Measurements from ENCODE around the gene KBTBD6.
"Not testable (repeated sequence)": the region's sequence is repeated elsewhere in the genome, so short reads cannot be mapped to it uniquely, and the experiment has no call there.

Gene KBTBD6

GRCh38 chr13:41132512-41133152 lies at the start of gene KBTBD6:
TSS of gene KBTBD6 (minus strand) at chr13:41132802. CDS start at chr13:41132511, 291 bp downstream.
- Histone ChIP-seq H3K4me3 (ENCODE audit: low read depth, low read length) (peak within 1 kb of the TSS; percentile 74), H3K9ac (ENCODE audit: low read length) (peak within 1 kb of the TSS; percentile 77), H3K9me3 (ENCODE audit: control insufficient read depth, insufficient read depth, low read depth, low read length) (no peaks in the 10 kb centered on the region), H3K36me3 (ENCODE audit: control insufficient read depth, insufficient read depth, low read length) (peaks cover 11% of the 10 kb centered on the region; the same call in 1 of the 2 replicates), H3K27me3 (ENCODE audit: control insufficient read depth, insufficient read depth, low read length) (no peaks in the 10 kb centered on the region), H3K4me1 (ENCODE audit: control insufficient read depth, insufficient read depth, low read length) (peaks cover 23% of the 10 kb centered on the region), H3K27ac (ENCODE audit: low read depth, low read length) (peak within 1 kb of the TSS; percentile 58; the same call in 1 of the 2 replicates)

- Histone ChIP-seq H3K27me3 (ENCODE audit: control insufficient read depth, insufficient read depth, low read length) (no peaks in the 10 kb centered on the region), H3K4me1 (ENCODE audit: control insufficient read depth, insufficient read depth, low read length) (no peaks in the 10 kb centered on the region), H3K27ac (ENCODE audit: low read depth, low read length) (no peak overlapping the region), H3K9me3 (ENCODE audit: control insufficient read depth, insufficient read depth, low read depth, low read length) (peaks cover 5% of the 10 kb centered on the region; the same call in 1 of the 2 replicates), H3K4me3 (ENCODE audit: low read depth, low read length) (no peak overlapping the region), H3K36me3 (ENCODE audit: control insufficient read depth, insufficient read depth, low read length) (no peaks in the 10 kb centered on the region), H3K9ac (ENCODE audit: low read length) (no peak overlapping the region)
Measured at GRCh38 chr13:41182231-41182630, 49.6 kb upstream of the KBTBD6 start.

- no peak overlapping the region for H3K27ac ChIP-seq (ENCODE audit: low read depth, low read length)
- peaks cover 3% of the 10 kb centered on the region; the same call in 1 of the 2 replicates for H3K36me3 ChIP-seq (ENCODE audit: control insufficient read depth, insufficient read depth, low read length)
Measured at GRCh38 chr13:41179593-41180250, 47.1 kb upstream of the KBTBD6 start.

GRCh38 chr13:41178040-41178439 lies 45.4 kb upstream of the KBTBD6 start:
- Histone ChIP-seq H3K27me3 (ENCODE audit: control insufficient read depth, insufficient read depth, low read length) (no peaks in the 10 kb centered on the region), H3K27ac (ENCODE audit: low read depth, low read length) (no peak overlapping the region), H3K9me3 (ENCODE audit: control insufficient read depth, insufficient read depth, low read depth, low read length) (peaks cover 35% of the 10 kb centered on the region), H3K36me3 (ENCODE audit: control insufficient read depth, insufficient read depth, low read length) (peaks cover 7% of the 10 kb centered on the region), H3K4me3 (ENCODE audit: low read depth, low read length) (no peak overlapping the region), H3K9ac (ENCODE audit: low read length) (no peak overlapping the region), H3K4me1 (ENCODE audit: control insufficient read depth, insufficient read depth, low read length) (no peaks in the 10 kb centered on the region)

More at GRCh38 chr13:41179593-41180250, 47.1 kb upstream of the KBTBD6 start:
- H3K4me3 ChIP-seq (ENCODE audit: low read depth, low read length) = no peak overlapping the region
- H3K9me3 ChIP-seq (ENCODE audit: control insufficient read depth, insufficient read depth, low read depth, low read length) = peaks cover 27% of the 10 kb centered on the region
- H3K4me1 ChIP-seq (ENCODE audit: control insufficient read depth, insufficient read depth, low read length) = no peaks in the 10 kb centered on the region
- no peak overlapping the region for H3K9ac ChIP-seq (ENCODE audit: low read length)
- H3K27me3 ChIP-seq (ENCODE audit: control insufficient read depth, insufficient read depth, low read length) = no peaks in the 10 kb centered on the region

GRCh38 chr13:41177616-41178015 lies 45.0 kb upstream of the KBTBD6 start:
- no peaks in the 10 kb centered on the region for H3K27me3 ChIP-seq (ENCODE audit: control insufficient read depth, insufficient read depth, low read length)
- H3K9me3 ChIP-seq (ENCODE audit: control insufficient read depth, insufficient read depth, low read depth, low read length) = peaks cover 37% of the 10 kb centered on the region
- no peak overlapping the region for H3K27ac ChIP-seq (ENCODE audit: low read depth, low read length)
- peaks cover 7% of the 10 kb centered on the region for H3K36me3 ChIP-seq (ENCODE audit: control insufficient read depth, insufficient read depth, low read length)
- H3K9ac ChIP-seq (ENCODE audit: low read length) = no peak overlapping the region
- H3K4me1 ChIP-seq (ENCODE audit: control insufficient read depth, insufficient read depth, low read length) = no peaks in the 10 kb centered on the region
- no peak overlapping the region for H3K4me3 ChIP-seq (ENCODE audit: low read depth, low read length)

GRCh38 chr13:41175576-41175975 lies 43.0 kb upstream of the KBTBD6 start:
- H3K36me3 ChIP-seq (ENCODE audit: control insufficient read depth, insufficient read depth, low read length); H3K27me3 ChIP-seq (ENCODE audit: control insufficient read depth, insufficient read depth, low read length); H3K9ac ChIP-seq (ENCODE audit: low read length); H3K27ac ChIP-seq (ENCODE audit: low read depth, low read length); H3K4me3 ChIP-seq (ENCODE audit: low read depth, low read length); H3K4me1 ChIP-seq (ENCODE audit: control insufficient read depth, insufficient read depth, low read length): not testable (repeated sequence)
- peaks cover 38% of the 10 kb centered on the region for H3K9me3 ChIP-seq (ENCODE audit: control insufficient read depth, insufficient read depth, low read depth, low read length)

- H3K9me3 ChIP-seq (ENCODE audit: control insufficient read depth, insufficient read depth, low read depth, low read length) = no peaks in the 10 kb centered on the region
Measured at GRCh38 chr13:41162151-41162550, 29.5 kb upstream of the KBTBD6 start.

GRCh38 chr13:41159174-41159573 lies 26.6 kb upstream of the KBTBD6 start:
- peak overlapping the region; percentile 82 for H3K27ac ChIP-seq (ENCODE audit: low read depth, low read length)
- no peaks in the 10 kb centered on the region for H3K36me3 ChIP-seq (ENCODE audit: control insufficient read depth, insufficient read depth, low read length)
- no peaks in the 10 kb centered on the region for H3K27me3 ChIP-seq (ENCODE audit: control insufficient read depth, insufficient read depth, low read length)
- H3K4me3 ChIP-seq (ENCODE audit: low read depth, low read length) = no peak overlapping the region
- H3K4me1 ChIP-seq (ENCODE audit: control insufficient read depth, insufficient read depth, low read length) = peaks cover 50% of the 10 kb centered on the region
- no peaks in the 10 kb centered on the region for H3K9me3 ChIP-seq (ENCODE audit: control insufficient read depth, insufficient read depth, low read depth, low read length)
- H3K9ac ChIP-seq (ENCODE audit: low read length) = peak overlapping the region; percentile 22

More at GRCh38 chr13:41162151-41162550, 29.5 kb upstream of the KBTBD6 start:
- H3K4me3 ChIP-seq (ENCODE audit: low read depth, low read length) = no peak overlapping the region
- H3K27ac ChIP-seq (ENCODE audit: low read depth, low read length) = no peak overlapping the region
- H3K36me3 ChIP-seq (ENCODE audit: control insufficient read depth, insufficient read depth, low read length) = no peaks in the 10 kb centered on the region
- H3K4me1 ChIP-seq (ENCODE audit: control insufficient read depth, insufficient read depth, low read length) = peaks cover 41% of the 10 kb centered on the region
- H3K27me3 ChIP-seq (ENCODE audit: control insufficient read depth, insufficient read depth, low read length) = no peaks in the 10 kb centered on the region
- H3K9ac ChIP-seq (ENCODE audit: low read length) = no peak overlapping the region

- Histone ChIP-seq H3K4me3 (ENCODE audit: low read depth, low read length) (no peak overlapping the region), H3K36me3 (ENCODE audit: control insufficient read depth, insufficient read depth, low read length) (no peaks in the 10 kb centered on the region), H3K27ac (ENCODE audit: low read depth, low read length) (peak overlapping the region; percentile 82; the same call in 1 of the 2 replicates), H3K27me3 (ENCODE audit: control insufficient read depth, insufficient read depth, low read length) (no peaks in the 10 kb centered on the region), H3K9ac (ENCODE audit: low read length) (no peak overlapping the region), H3K4me1 (ENCODE audit: control insufficient read depth, insufficient read depth, low read length) (peaks cover 50% of the 10 kb centered on the region), H3K9me3 (ENCODE audit: control insufficient read depth, insufficient read depth, low read depth, low read length) (peaks cover 8% of the 10 kb centered on the region)
Measured at GRCh38 chr13:41157048-41157717, 24.6 kb upstream of the KBTBD6 start.

GRCh38 chr13:41156620-41157019 lies 24.0 kb upstream of the KBTBD6 start:
- Histone ChIP-seq H3K36me3 (ENCODE audit: control insufficient read depth, insufficient read depth, low read length) (no peaks in the 10 kb centered on the region), H3K27ac (ENCODE audit: low read depth, low read length) (peak overlapping the region; percentile 82; the same call in 1 of the 2 replicates), H3K27me3 (ENCODE audit: control insufficient read depth, insufficient read depth, low read length) (no peaks in the 10 kb centered on the region), H3K9me3 (ENCODE audit: control insufficient read depth, insufficient read depth, low read depth, low read length) (peaks cover 14% of the 10 kb centered on the region), H3K4me3 (ENCODE audit: low read depth, low read length) (no peak overlapping the region), H3K9ac (ENCODE audit: low read length) (no peak overlapping the region), H3K4me1 (ENCODE audit: control insufficient read depth, insufficient read depth, low read length) (peaks cover 48% of the 10 kb centered on the region)

- no peak overlapping the region for H3K9ac ChIP-seq (ENCODE audit: low read length)
- H3K4me1 ChIP-seq (ENCODE audit: control insufficient read depth, insufficient read depth, low read length) = peaks cover 27% of the 10 kb centered on the region
- H3K4me3 ChIP-seq (ENCODE audit: low read depth, low read length) = no peak overlapping the region
- H3K27ac ChIP-seq (ENCODE audit: low read depth, low read length) = no peak overlapping the region
- peaks cover 34% of the 10 kb centered on the region for H3K9me3 ChIP-seq (ENCODE audit: control insufficient read depth, insufficient read depth, low read depth, low read length)
- H3K36me3 ChIP-seq (ENCODE audit: control insufficient read depth, insufficient read depth, low read length) = peaks cover 8% of the 10 kb centered on the region
- H3K27me3 ChIP-seq (ENCODE audit: control insufficient read depth, insufficient read depth, low read length) = no peaks in the 10 kb centered on the region
Measured at GRCh38 chr13:41154042-41154441, 21.4 kb upstream of the KBTBD6 start.

Measured in HUES6 (cell line).